Smooth muscle cell (in vitro differentiated cells): ENCODE results near the gene NEK6. TPM values are rescaled to one million over a fixed set of nuclear protein-coding genes. Genes with fewer than 3 reads are reported as not detected.

Source experiments
- DNase-seq: peaks from one replicate; lab custom pipeline; 2025; ENCODE audit not compliant: unreplicated experiment; lab: John Stamatoyannopoulos, UW
- H2AFZ ChIP-seq: fragments of 200-600 bp; sonication (generic); 2 replicates; pipeline ENCODE4 v1.6.0; 2016; ENCODE audit warnings: antibody characterized with exemption, low read depth, mild to moderate bottlenecking
- H3F3A ChIP-seq: fragments of 200-600 bp; sonication (generic); 2 replicates; pipeline ENCODE4 v1.6.0; 2017; ENCODE audit warnings: antibody characterized with exemption, low read depth
- H3K27ac ChIP-seq: fragments of 200-600 bp; sonication (generic); 2 replicates; pipeline ENCODE4 v1.5.1; 2016; ENCODE audit warnings: low read depth, mild to moderate bottlenecking
- H3K27me3 ChIP-seq: fragments of 200-600 bp; sonication (generic); 2 replicates; pipeline ENCODE4 v1.6.1; 2016; ENCODE audit warnings: low read depth, mild to moderate bottlenecking
- H3K36me3 ChIP-seq: fragments of 200-600 bp; sonication (generic); 2 replicates; pipeline ENCODE4 v1.5.1; 2016; ENCODE audit warnings: low read depth
- H3K4me1 ChIP-seq: fragments of 200-600 bp; sonication (generic); 2 replicates; pipeline ENCODE4 v1.5.1; 2016; ENCODE audit warnings: low read depth
- H3K4me2 ChIP-seq: fragments of 200-600 bp; sonication (generic); 2 replicates; pipeline ENCODE4 v1.6.0; 2016; ENCODE audit warnings: mild to moderate bottlenecking
- H3K4me3 ChIP-seq: fragments of 200-600 bp; sonication (generic); 2 replicates; pipeline ENCODE4 v1.5.1; 2016; ENCODE audit warnings: mild to moderate bottlenecking
- H3K79me2 ChIP-seq: fragments of 200-600 bp; sonication (generic); 2 replicates; pipeline ENCODE4 v1.6.0; 2016; ENCODE audit warnings: low read depth, mild to moderate bottlenecking
- H3K9ac ChIP-seq: fragments of 200-600 bp; sonication (generic); 2 replicates; pipeline ENCODE4 v1.6.0; 2016; ENCODE audit warnings: low read depth
- H3K9me3 ChIP-seq: fragments of 200-600 bp; sonication (generic); replicated peaks from 2 replicates; pipeline ENCODE4 v1.5.1; 2016; ENCODE audit warnings: low read depth
- H4K20me1 ChIP-seq: fragments of 200-600 bp; sonication (generic); 2 replicates; pipeline ENCODE4 v1.6.0; 2016; ENCODE audit warnings: low read depth
- WGBS: methylation state at CpG from one replicate; pipeline ENCODE4 v1.1.7; 2016; ENCODE audit warnings: low lambda C conversion rate; 5-methylcytosine and 5-hydroxymethylcytosine counted together
- polyA plus RNA-seq: library from polyadenylated mRNA; unstranded; fragments of >200 nt; fragmentation: Nextera tagmentation; extraction: Ambion mirVana; gene quantifications from 2 replicates; pipeline ENCODE4 v1.2.1, GENCODE V29; 2016
- total RNA-seq: library from RNA; depleted of rRNA; stranded (reverse); fragments of >200 nt; gene quantifications from 2 replicates; pipeline ENCODE4 v1.2.3, GENCODE V29; 2014
- TF ChIP-seq, protein P1 (sequence below): fragments of 200-600 bp; sonication (generic); IDR thresholded peaks from 2 replicates; pipeline ENCODE4 v1.5.1; 2017; ENCODE audit warnings: borderline replicate concordance, mild to moderate bottlenecking, antibody characterized with exemption; ENCODE audit not compliant: insufficient read depth, poor library complexity, severe bottlenecking

NEK6 gene
- total and polyA plus RNA-seq, 2 experiments from 2014 or later = 45.9 to 108 TPM

DNA sequence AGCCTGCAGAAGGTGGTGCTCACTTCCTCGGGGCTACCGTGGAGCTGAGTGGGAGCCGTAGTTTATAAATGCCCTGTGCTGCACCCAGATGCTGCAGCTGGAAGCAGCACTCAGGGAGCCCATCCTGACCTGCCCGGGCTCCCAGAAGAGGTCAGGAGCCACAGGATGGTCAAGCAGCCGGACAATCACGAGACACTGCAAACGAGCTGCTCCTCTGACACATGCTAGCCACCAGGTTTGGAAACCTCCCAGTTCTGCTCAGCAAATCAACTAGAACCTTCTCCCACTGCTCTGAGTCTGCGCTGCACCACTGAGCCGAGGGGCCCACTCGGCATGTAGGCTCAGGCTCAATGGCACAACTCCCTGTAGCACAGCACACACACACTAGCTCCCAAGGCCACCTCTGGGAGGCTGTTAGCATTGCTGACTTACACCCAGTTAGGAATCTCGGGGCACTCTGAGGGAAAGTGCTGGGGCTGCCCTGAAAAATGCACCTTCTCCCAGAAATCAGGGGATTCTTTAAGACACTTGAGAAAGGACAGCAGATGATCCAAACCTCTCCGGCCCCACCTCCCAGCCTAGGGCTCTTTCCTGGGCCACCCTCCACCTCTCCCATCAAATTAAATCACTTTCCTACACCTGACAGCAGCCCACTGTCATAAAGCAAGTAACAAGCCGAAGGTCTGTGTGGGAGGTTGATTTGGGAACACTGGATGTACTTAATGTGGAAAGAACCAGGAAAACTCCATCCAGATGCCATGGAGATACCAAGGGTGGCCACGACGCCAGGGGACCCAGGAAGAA, 98.4 kb downstream of the NEK6 start:
- Histone ChIP-seq H3F3A (peaks cover 12% of the 10 kb centered on the region), H2AFZ (no peak overlapping the region), H3K9me3 (no peaks in the 10 kb centered on the region), H3K27me3 (no peaks in the 10 kb centered on the region), H3K79me2 (peaks cover 28% of the 10 kb centered on the region), H4K20me1 (peaks cover 98% of the 10 kb centered on the region), H3K27ac (no peak overlapping the region), H3K4me1 (no peaks in the 10 kb centered on the region), H3K4me2 (no peak overlapping the region), H3K36me3 (peaks cover 1% of the 10 kb centered on the region), H3K9ac (no peak overlapping the region), H3K4me3 (no peak overlapping the region)
- no peak for DNase-seq
- TF ChIP-seq, protein P1, sequence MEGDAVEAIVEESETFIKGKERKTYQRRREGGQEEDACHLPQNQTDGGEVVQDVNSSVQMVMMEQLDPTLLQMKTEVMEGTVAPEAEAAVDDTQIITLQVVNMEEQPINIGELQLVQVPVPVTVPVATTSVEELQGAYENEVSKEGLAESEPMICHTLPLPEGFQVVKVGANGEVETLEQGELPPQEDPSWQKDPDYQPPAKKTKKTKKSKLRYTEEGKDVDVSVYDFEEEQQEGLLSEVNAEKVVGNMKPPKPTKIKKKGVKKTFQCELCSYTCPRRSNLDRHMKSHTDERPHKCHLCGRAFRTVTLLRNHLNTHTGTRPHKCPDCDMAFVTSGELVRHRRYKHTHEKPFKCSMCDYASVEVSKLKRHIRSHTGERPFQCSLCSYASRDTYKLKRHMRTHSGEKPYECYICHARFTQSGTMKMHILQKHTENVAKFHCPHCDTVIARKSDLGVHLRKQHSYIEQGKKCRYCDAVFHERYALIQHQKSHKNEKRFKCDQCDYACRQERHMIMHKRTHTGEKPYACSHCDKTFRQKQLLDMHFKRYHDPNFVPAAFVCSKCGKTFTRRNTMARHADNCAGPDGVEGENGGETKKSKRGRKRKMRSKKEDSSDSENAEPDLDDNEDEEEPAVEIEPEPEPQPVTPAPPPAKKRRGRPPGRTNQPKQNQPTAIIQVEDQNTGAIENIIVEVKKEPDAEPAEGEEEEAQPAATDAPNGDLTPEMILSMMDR = no peak
- WGBS = 90% methylated on average over 15 of the region's 15 CpGs

DNA sequence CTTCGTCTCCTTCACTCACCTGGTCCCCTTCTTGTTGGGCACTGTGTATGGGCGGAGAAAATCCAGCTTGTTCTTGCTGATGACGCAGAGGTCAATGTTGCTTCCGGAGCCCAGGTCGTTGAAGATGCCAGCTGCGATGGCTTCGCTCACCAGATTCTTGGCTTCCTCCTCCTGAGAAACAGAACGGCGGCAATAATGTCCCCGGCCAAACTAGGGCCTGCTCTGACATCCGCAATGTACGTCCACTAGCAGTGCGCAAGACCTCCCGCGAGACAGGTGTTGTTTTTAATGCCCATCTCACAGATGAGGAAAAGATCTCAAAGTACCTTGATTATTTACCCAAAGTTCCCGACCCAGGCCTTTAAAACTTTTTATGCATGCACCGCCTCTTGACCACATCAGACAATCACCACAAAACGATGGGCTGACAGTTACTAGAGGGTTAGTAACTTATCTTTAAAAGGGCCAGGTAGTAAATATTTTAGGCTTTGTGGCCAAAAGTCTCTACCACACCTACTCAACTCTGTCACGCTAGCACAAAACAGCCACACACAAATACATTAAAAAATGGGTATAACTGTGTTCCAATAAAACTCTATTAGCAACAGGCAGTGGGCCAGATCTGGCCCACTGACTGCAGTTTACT, 99.1 kb downstream of the NEK6 start:
- Histone ChIP-seq H3K79me2 (peaks cover 35% of the 10 kb centered on the region), H3K27me3 (no peaks in the 10 kb centered on the region), H3K27ac (no peak overlapping the region), H2AFZ (no peak overlapping the region), H3K4me3 (no peak overlapping the region), H3K4me2 (no peak overlapping the region), H3K9me3 (no peaks in the 10 kb centered on the region), H3K36me3 (no peaks in the 10 kb centered on the region), H4K20me1 (peaks cover 98% of the 10 kb centered on the region), H3K4me1 (no peaks in the 10 kb centered on the region), H3F3A (peaks cover 11% of the 10 kb centered on the region), H3K9ac (no peak overlapping the region)
- no peak for DNase-seq
- WGBS = 92% methylated on average over 19 of the region's 19 CpGs
- TF ChIP-seq, protein P1 = no peak

DNA sequence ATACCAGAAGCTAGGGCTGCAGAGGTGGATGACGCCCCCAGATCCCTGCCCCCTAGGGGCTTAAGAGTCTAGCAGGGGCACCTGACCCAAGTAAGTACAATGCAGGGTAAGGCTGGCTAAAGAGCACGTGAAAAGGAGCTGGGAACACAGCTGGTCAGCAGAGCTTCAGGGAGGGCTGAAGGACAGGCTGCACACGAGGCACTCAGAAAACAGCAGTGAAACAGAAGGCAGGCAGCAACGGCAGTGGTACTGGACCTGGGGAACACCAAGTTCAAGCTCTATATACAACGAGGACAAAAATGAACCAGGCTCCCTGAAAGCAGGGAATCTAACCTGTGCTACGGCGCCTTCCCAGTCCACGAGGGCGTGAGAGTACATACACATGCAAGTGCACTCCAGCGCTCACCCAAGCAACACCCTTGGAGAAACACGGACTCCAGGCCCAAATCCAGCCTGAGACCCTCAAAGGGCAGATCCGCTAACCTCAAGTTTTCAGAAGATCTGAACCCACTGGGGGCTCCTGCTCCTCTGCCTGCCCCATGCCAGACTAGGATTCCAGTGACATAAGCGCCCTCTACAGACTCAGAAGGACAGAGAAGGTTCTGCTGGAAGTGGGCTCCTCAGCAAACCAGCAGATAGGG, 100.1 kb downstream of the NEK6 start:
- Histone ChIP-seq H2AFZ (no peak overlapping the region), H3F3A (peaks cover 7% of the 10 kb centered on the region), H3K9ac (no peak overlapping the region), H3K4me1 (no peaks in the 10 kb centered on the region), H4K20me1 (peaks cover 100% of the 10 kb centered on the region), H3K27me3 (no peaks in the 10 kb centered on the region), H3K36me3 (no peaks in the 10 kb centered on the region), H3K4me2 (no peak overlapping the region), H3K27ac (no peak overlapping the region), H3K79me2 (peaks cover 40% of the 10 kb centered on the region), H3K9me3 (no peaks in the 10 kb centered on the region), H3K4me3 (no peak overlapping the region)
- WGBS = 90% methylated on average over 13 of the region's 13 CpGs
- DNase-seq = no peak
- TF ChIP-seq, protein P1 = no peak
